GM21390 (cell line): Measurements from ENCODE around the gene DNASE1L2.
A peak's percentile ranks its signal among the peaks of the same experiment; 100 is the strongest.
"Not testable (repeated sequence)": the region's sequence is repeated elsewhere in the genome, so short reads cannot be mapped to it uniquely, and the experiment has no call there.

Experiments used
- ATAC-seq: cut with Tn5 transposase; IDR thresholded peaks from one replicate; pipeline ENCODE4 v1.9.1; 2021; ENCODE audit not compliant: unreplicated experiment

Gene DNASE1L2

GRCh38 chr16:2238150-2238837 is 2.0 kb downstream of the DNASE1L2 start:
- ATAC-seq, result no peak

GRCh38 chr16:2238838-2239675 is 2.8 kb downstream of the DNASE1L2 start:
- ATAC-seq, result no peak

- not testable (repeated sequence) for ATAC-seq
Measured at GRCh38 chr16:2240331-2240730, 4.1 kb downstream of the DNASE1L2 start.

- ATAC-seq, result no peak
Measured at GRCh38 chr16:2242598-2242997, 6.4 kb downstream of the DNASE1L2 start.

GRCh38 chr16:2243031-2243528 is 6.8 kb downstream of the DNASE1L2 start:
- ATAC-seq, result no peak

GRCh38 chr16:2243781-2244180 is 7.5 kb downstream of the DNASE1L2 start:
- no peak for ATAC-seq

- no peak for ATAC-seq
Measured at GRCh38 chr16:2244301-2244700, 8.1 kb downstream of the DNASE1L2 start.

- no peak for ATAC-seq
Measured at GRCh38 chr16:2244926-2245795, 8.9 kb downstream of the DNASE1L2 start.

GRCh38 chr16:2246301-2246885 is 10.1 kb downstream of the DNASE1L2 start:
- ATAC-seq, result no peak

- ATAC-seq, result no peak
Measured at GRCh38 chr16:2250652-2251295, 14.5 kb downstream of the DNASE1L2 start.

GRCh38 chr16:2251296-2252111 is 15.3 kb downstream of the DNASE1L2 start, which contains the start of gene ECI1:
TSS of gene ECI1 (minus strand) at chr16:2251587. CDS start at chr16:2251566, 21 bp downstream.
- peak; percentile 84 for ATAC-seq

- no peak for ATAC-seq
Measured at GRCh38 chr16:2252806-2253148, 16.5 kb downstream of the DNASE1L2 start.

GRCh38 chr16:2253293-2253692 is 17.0 kb downstream of the DNASE1L2 start:
- no peak for ATAC-seq

GRCh38 chr16:2256531-2257140 is 20.4 kb downstream of the DNASE1L2 start:
- ATAC-seq, result no peak

- ATAC-seq, result no peak
Measured at GRCh38 chr16:2257726-2258125, 21.5 kb downstream of the DNASE1L2 start.

- not testable (repeated sequence) for ATAC-seq
Measured at GRCh38 chr16:2258530-2258929, 22.3 kb downstream of the DNASE1L2 start.

GRCh38 chr16:2260250-2260649 is 24.0 kb downstream of the DNASE1L2 start:
- no peak for ATAC-seq

- ATAC-seq, result not testable (repeated sequence)
Measured at GRCh38 chr16:2263026-2263425, 26.8 kb downstream of the DNASE1L2 start.

GRCh38 chr16:2266887-2267286 is 30.6 kb downstream of the DNASE1L2 start:
- ATAC-seq, result not testable (repeated sequence)
